ENCODE data around the gene NPAS3.

NPAS3 gene

GRCh38 chr14:33786091-33786825 is 847.6 kb downstream of the NPAS3 start:
- no peak for DNase-seq (ENCODE audit: low read depth, low spot score)

- no peak for DNase-seq (ENCODE audit: low read depth, low spot score)
These were observed 849.5 kb downstream of the NPAS3 start for GRCh38 chr14:33788161-33788560.

- no peak for DNase-seq (ENCODE audit: low read depth, low spot score)
These were observed 852.3 kb downstream of the NPAS3 start for GRCh38 chr14:33790996-33791395.

- no peak for DNase-seq (ENCODE audit: low read depth, low spot score)
These were observed 853.5 kb downstream of the NPAS3 start for GRCh38 chr14:33792009-33792719.

- peak; percentile 92 for DNase-seq (ENCODE audit: low read depth, low spot score)
These were observed 854.2 kb downstream of the NPAS3 start for GRCh38 chr14:33792720-33793368.

GRCh38 chr14:33793398-33794110 is 854.9 kb downstream of the NPAS3 start:
- no peak for DNase-seq (ENCODE audit: low read depth, low spot score)

- peak; percentile 55 for DNase-seq (ENCODE audit: low read depth, low spot score)
These were observed 856.2 kb downstream of the NPAS3 start for GRCh38 chr14:33794791-33795305.

GRCh38 chr14:33796356-33796755 is 857.7 kb downstream of the NPAS3 start:
- DNase-seq (ENCODE audit: low read depth, low spot score), result peak; percentile 70

GRCh38 chr14:33799705-33800570 is 861.3 kb downstream of the NPAS3 start:
- DNase-seq (ENCODE audit: low read depth, low spot score), result no peak

GRCh38 chr14:33800735-33801163 is 862.1 kb downstream of the NPAS3 start:
- no peak for DNase-seq (ENCODE audit: low read depth, low spot score)

GRCh38 chr14:33802737-33803136 is 864.1 kb downstream of the NPAS3 start:
- DNase-seq (ENCODE audit: low read depth, low spot score), result no peak

GRCh38 chr14:33805593-33805992 is 866.9 kb downstream of the NPAS3 start:
- no peak for DNase-seq (ENCODE audit: low read depth, low spot score)

GRCh38 chr14:33806905-33807304 is 868.2 kb downstream of the NPAS3 start:
- DNase-seq (ENCODE audit: low read depth, low spot score), result no peak

- DNase-seq (ENCODE audit: low read depth, low spot score), result no peak
These were observed 869.5 kb downstream of the NPAS3 start for GRCh38 chr14:33808187-33808586.

GRCh38 chr14:33809396-33809981 is 870.8 kb downstream of the NPAS3 start:
- no peak for DNase-seq (ENCODE audit: low read depth, low spot score)

GRCh38 chr14:33810308-33810707 is 871.6 kb downstream of the NPAS3 start:
- no peak for DNase-seq (ENCODE audit: low read depth, low spot score)

GRCh38 chr14:33811721-33812120 is 873.0 kb downstream of the NPAS3 start:
- DNase-seq (ENCODE audit: low read depth, low spot score), result no peak

- DNase-seq (ENCODE audit: low read depth, low spot score), result no peak
These were observed 873.5 kb downstream of the NPAS3 start for GRCh38 chr14:33812181-33812580.

- no peak for DNase-seq (ENCODE audit: low read depth, low spot score)
These were observed 873.9 kb downstream of the NPAS3 start for GRCh38 chr14:33812601-33813000.

- DNase-seq (ENCODE audit: low read depth, low spot score), result no peak
These were observed 875.3 kb downstream of the NPAS3 start for GRCh38 chr14:33814010-33814409.
